HEK293 (cell line): ENCODE measurements around the gene KIRREL3.

ENCODE experiments used
- CTCF ChIA-PET: fragments of 350-600 bp; formaldehyde crosslinking; extraction: SDS; loops from one replicate; lab custom pipeline; 2021; ENCODE audit warnings: antibody characterized with exemption; lab: Yijun Ruan, JAX
- POLR2A ChIA-PET: fragments of 300-600 bp; formaldehyde crosslinking; extraction: SDS; loops from one replicate; lab custom pipeline; 2020; ENCODE audit warnings: antibody characterized with exemption, inconsistent platforms; lab: Yijun Ruan, JAX
- H3K27ac ChIP-seq: fragments of 200-500 bp; sonication (Bioruptor generic); 2 replicates; pipeline ENCODE4 v1.5.1; 2014; ENCODE audit warnings: low read depth, low read length, control low read depth, inconsistent platforms; ENCODE audit errors: extremely low read depth
- H3K36me3 ChIP-seq, 2 experiments: fragments of 200-500 bp in 1 of 2; sonication (Bioruptor generic) in 1 of 2; 1 replicate in 1 of 2; 2 replicates in 1 of 2; pipeline ENCODE4 v1.5.1; 2014 to 2017; ENCODE audit warnings: inconsistent platforms in 2 of 2, low read length in 2 of 2; ENCODE audit not compliant: control insufficient read depth in 2 of 2, insufficient read depth in 1 of 2
- H3K4me1 ChIP-seq: fragments of 200-500 bp; sonication (Bioruptor generic); 2 replicates; pipeline ENCODE4 v1.5.1; 2014; ENCODE audit warnings: mild to moderate bottlenecking, low read length, inconsistent platforms; ENCODE audit not compliant: control insufficient read depth, insufficient read depth
- H3K4me3 ChIP-seq: 2 replicates; pipeline ENCODE4 v1.5.1; 2011; ENCODE audit warnings: low read depth, mild to moderate bottlenecking, control low read depth, low read length, moderate library complexity
- H3K9me3 ChIP-seq: fragments of 200-500 bp; sonication (Bioruptor generic); 2 replicates; pipeline ENCODE4 v1.5.1; 2014; ENCODE audit warnings: low read depth, low read length, inconsistent platforms; ENCODE audit not compliant: control insufficient read depth, insufficient read depth
- MEIS1 ChIP-seq: sonication (generic); formaldehyde crosslinking; IDR thresholded peaks from 2 replicates; pipeline ENCODE4 v1.8.1; 2022; ENCODE audit warnings: missing genetic modification reagents, mild to moderate bottlenecking, borderline replicate concordance
- OSR2 ChIP-seq: fragments of 450-650 bp; formaldehyde crosslinking; IDR thresholded peaks from 2 replicates; pipeline ENCODE4 v1.5.1; 2016; ENCODE audit warnings: missing biosample characterization, missing genetic modification characterization
- TRIM28 ChIP-seq: IDR thresholded peaks from 2 replicates; pipeline ENCODE4 v1.6.1; 2011; ENCODE audit warnings: low read length, control low read depth, borderline replicate concordance
- YY1 ChIP-seq: fragments of 450-650 bp; formaldehyde crosslinking; IDR thresholded peaks from 2 replicates; pipeline ENCODE4 v1.5.1; 2018; ENCODE audit warnings: missing biosample characterization, missing genetic modification characterization
- ZNF121 ChIP-seq: fragments of 450-650 bp; formaldehyde crosslinking; IDR thresholded peaks from 2 replicates; pipeline ENCODE4 v1.5.1; 2016; ENCODE audit warnings: missing biosample characterization, missing genetic modification characterization
- ZNF133 ChIP-seq: fragments of 450-650 bp; formaldehyde crosslinking; IDR thresholded peaks from 2 replicates; pipeline ENCODE4 v1.5.1; 2016; ENCODE audit warnings: missing biosample characterization, missing genetic modification characterization
- ZNF174 ChIP-seq: fragments of 450-650 bp; formaldehyde crosslinking; IDR thresholded peaks from 2 replicates; pipeline ENCODE4 v1.5.0; 2017; ENCODE audit warnings: missing biosample characterization, mild to moderate bottlenecking, missing genetic modification characterization
- ZNF391 ChIP-seq: fragments of 450-650 bp; formaldehyde crosslinking; IDR thresholded peaks from 2 replicates; pipeline ENCODE4 v1.5.1; 2016; ENCODE audit warnings: low read depth, missing biosample characterization, missing genetic modification characterization, borderline replicate concordance
- ZNF423 ChIP-seq: fragments of 450-650 bp; formaldehyde crosslinking; IDR thresholded peaks from 2 replicates; pipeline ENCODE4 v1.5.1; 2016; ENCODE audit warnings: missing biosample characterization, missing genetic modification characterization
- ZNF510 ChIP-seq: fragments of 450-650 bp; formaldehyde crosslinking; IDR thresholded peaks from 2 replicates; pipeline ENCODE4 v1.5.1; 2018; ENCODE audit warnings: mild to moderate bottlenecking, missing genetic modification characterization, missing biosample characterization; ENCODE audit not compliant: insufficient replicate concordance
- ZNF555 ChIP-seq: fragments of 450-650 bp; formaldehyde crosslinking; conservative IDR thresholded peaks from 2 replicates; pipeline ENCODE4 v1.5.1; 2017; ENCODE audit warnings: missing biosample characterization, mild to moderate bottlenecking, missing genetic modification characterization, inconsistent platforms
- ZSCAN16 ChIP-seq: fragments of 450-650 bp; formaldehyde crosslinking; IDR thresholded peaks from 2 replicates; pipeline ENCODE4 v1.5.1; 2016; ENCODE audit warnings: missing biosample characterization, missing genetic modification characterization
- TF ChIP-seq, protein P1 (sequence below): fragments of 450-650 bp; formaldehyde crosslinking; IDR thresholded peaks from 2 replicates; pipeline ENCODE4 v1.5.1; 2017; ENCODE audit warnings: missing biosample characterization, missing genetic modification characterization
- TF ChIP-seq, protein P2 (sequence below): fragments of 450-650 bp; formaldehyde crosslinking; IDR thresholded peaks from 2 replicates; pipeline ENCODE4 v1.5.1; 2016; ENCODE audit warnings: missing biosample characterization, missing genetic modification characterization
- TF ChIP-seq, protein P3 (sequence below): fragments of 450-650 bp; formaldehyde crosslinking; IDR thresholded peaks from 2 replicates; pipeline ENCODE4 v1.5.1; 2016; ENCODE audit warnings: missing biosample characterization, missing genetic modification characterization
- TF ChIP-seq, protein P4 (sequence below): fragments of 450-650 bp; formaldehyde crosslinking; IDR thresholded peaks from 2 replicates; pipeline ENCODE4 v1.5.1; 2016; ENCODE audit warnings: missing biosample characterization, missing genetic modification characterization
- TF ChIP-seq, protein P5 (sequence below): fragments of 450-650 bp; formaldehyde crosslinking; conservative IDR thresholded peaks from 2 replicates; pipeline ENCODE4 v1.5.1; 2016; ENCODE audit warnings: low read depth, missing biosample characterization, missing genetic modification characterization

Gene KIRREL3

DNA sequence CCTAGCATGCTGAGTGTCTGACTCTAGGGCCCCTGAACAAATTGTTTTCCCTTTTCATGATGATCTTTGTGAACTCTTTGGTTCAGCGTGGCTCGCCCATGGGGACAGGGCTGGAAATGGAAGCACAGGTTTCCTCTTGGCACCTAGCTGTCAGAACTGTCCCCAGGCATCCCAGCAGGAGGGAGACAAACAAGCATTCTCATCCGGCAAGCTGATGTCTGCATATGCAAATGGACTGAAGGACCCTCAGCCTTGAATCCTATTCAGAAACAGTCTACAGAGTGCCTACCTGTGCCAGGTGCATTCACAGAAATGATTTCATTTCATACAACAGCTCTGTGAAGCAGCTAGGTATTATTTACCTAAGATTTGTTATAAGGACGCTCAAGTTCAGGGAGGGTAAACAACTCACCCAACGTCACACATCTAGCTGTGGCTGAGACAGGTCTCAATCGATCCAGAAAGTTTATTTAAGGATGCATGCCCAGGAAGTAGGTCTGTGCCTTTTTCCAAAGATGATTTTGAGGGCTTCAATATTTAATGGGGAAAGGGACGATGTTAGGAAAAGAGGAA lies 176.4 kb downstream of the KIRREL3 start:
- Histone ChIP-seq H3K4me1 (no peaks in the 10 kb centered on the region), H3K9me3 (no peaks in the 10 kb centered on the region)
- TF ChIP-seq OSR2 (tag by site-specific recombination), result no peak
- no peak for TF ChIP-seq ZNF121 (tag by site-specific recombination)
- no peak for TF ChIP-seq TRIM28
- no peak for TF ChIP-seq ZNF391 (tag by site-specific recombination)

DNA sequence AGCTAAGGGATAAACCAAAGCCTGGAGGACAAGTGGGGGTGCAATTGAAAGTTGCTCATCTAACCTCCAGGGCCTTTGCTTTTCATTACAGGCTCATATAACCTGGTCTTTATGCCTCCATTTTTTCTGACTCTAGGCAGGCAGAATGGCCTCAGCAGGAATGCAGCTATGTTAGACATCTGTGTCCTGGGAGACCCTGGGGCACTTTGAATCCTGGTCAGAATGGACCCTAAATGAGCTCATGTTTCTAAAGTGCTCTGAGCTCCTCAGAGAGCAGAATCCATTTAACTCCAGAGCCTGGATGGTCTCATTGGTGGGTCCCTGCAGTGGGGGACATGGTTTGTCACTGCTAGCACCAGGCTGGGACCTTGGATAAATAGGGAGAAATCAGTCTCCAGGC lies 177.3 kb downstream of the KIRREL3 start:
- TF ChIP-seq ZSCAN16 (tag by site-specific recombination) (no peak), ZNF555 (tag by site-specific recombination) (no peak), YY1 (no peak), MEIS1 (CRISPR knock-in tag) (no peak), ZNF174 (tag by site-specific recombination) (no peak), ZNF423 (tag by site-specific recombination) (no peak), ZNF510 (no peak), ZNF133 (tag by site-specific recombination) (no peak)
- TF ChIP-seq, protein P1, sequence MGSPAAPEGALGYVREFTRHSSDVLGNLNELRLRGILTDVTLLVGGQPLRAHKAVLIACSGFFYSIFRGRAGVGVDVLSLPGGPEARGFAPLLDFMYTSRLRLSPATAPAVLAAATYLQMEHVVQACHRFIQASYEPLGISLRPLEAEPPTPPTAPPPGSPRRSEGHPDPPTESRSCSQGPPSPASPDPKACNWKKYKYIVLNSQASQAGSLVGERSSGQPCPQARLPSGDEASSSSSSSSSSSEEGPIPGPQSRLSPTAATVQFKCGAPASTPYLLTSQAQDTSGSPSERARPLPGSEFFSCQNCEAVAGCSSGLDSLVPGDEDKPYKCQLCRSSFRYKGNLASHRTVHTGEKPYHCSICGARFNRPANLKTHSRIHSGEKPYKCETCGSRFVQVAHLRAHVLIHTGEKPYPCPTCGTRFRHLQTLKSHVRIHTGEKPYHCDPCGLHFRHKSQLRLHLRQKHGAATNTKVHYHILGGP (tag by site-specific recombination), result no peak
- TF ChIP-seq, protein P2, sequence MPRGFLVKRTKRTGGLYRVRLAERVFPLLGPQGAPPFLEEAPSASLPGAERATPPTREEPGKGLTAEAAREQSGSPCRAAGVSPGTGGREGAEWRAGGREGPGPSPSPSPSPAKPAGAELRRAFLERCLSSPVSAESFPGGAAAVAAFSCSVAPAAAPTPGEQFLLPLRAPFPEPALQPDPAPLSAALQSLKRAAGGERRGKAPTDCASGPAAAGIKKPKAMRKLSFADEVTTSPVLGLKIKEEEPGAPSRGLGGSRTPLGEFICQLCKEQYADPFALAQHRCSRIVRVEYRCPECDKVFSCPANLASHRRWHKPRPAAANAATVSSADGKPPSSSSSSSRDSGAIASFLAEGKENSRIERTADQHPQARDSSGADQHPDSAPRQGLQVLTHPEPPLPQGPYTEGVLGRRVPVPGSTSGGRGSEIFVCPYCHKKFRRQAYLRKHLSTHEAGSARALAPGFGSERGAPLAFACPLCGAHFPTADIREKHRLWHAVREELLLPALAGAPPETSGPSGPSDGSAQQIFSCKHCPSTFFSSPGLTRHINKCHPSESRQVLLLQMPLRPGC (tag by site-specific recombination), result no peak
- TF ChIP-seq, protein P3, sequence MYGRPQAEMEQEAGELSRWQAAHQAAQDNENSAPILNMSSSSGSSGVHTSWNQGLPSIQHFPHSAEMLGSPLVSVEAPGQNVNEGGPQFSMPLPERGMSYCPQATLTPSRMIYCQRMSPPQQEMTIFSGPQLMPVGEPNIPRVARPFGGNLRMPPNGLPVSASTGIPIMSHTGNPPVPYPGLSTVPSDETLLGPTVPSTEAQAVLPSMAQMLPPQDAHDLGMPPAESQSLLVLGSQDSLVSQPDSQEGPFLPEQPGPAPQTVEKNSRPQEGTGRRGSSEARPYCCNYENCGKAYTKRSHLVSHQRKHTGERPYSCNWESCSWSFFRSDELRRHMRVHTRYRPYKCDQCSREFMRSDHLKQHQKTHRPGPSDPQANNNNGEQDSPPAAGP (tag by site-specific recombination), result no peak
- TF ChIP-seq, protein P4, sequence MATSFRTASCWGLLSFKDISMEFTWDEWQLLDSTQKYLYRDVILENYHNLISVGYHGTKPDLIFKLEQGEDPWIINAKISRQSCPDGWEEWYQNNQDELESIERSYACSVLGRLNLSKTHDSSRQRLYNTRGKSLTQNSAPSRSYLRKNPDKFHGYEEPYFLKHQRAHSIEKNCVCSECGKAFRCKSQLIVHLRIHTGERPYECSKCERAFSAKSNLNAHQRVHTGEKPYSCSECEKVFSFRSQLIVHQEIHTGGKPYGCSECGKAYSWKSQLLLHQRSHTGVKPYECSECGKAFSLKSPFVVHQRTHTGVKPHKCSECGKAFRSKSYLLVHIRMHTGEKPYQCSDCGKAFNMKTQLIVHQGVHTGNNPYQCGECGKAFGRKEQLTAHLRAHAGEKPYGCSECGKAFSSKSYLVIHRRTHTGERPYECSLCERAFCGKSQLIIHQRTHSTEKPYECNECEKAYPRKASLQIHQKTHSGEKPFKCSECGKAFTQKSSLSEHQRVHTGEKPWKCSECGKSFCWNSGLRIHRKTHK (tag by site-specific recombination), result no peak
- TF ChIP-seq, protein P5, sequence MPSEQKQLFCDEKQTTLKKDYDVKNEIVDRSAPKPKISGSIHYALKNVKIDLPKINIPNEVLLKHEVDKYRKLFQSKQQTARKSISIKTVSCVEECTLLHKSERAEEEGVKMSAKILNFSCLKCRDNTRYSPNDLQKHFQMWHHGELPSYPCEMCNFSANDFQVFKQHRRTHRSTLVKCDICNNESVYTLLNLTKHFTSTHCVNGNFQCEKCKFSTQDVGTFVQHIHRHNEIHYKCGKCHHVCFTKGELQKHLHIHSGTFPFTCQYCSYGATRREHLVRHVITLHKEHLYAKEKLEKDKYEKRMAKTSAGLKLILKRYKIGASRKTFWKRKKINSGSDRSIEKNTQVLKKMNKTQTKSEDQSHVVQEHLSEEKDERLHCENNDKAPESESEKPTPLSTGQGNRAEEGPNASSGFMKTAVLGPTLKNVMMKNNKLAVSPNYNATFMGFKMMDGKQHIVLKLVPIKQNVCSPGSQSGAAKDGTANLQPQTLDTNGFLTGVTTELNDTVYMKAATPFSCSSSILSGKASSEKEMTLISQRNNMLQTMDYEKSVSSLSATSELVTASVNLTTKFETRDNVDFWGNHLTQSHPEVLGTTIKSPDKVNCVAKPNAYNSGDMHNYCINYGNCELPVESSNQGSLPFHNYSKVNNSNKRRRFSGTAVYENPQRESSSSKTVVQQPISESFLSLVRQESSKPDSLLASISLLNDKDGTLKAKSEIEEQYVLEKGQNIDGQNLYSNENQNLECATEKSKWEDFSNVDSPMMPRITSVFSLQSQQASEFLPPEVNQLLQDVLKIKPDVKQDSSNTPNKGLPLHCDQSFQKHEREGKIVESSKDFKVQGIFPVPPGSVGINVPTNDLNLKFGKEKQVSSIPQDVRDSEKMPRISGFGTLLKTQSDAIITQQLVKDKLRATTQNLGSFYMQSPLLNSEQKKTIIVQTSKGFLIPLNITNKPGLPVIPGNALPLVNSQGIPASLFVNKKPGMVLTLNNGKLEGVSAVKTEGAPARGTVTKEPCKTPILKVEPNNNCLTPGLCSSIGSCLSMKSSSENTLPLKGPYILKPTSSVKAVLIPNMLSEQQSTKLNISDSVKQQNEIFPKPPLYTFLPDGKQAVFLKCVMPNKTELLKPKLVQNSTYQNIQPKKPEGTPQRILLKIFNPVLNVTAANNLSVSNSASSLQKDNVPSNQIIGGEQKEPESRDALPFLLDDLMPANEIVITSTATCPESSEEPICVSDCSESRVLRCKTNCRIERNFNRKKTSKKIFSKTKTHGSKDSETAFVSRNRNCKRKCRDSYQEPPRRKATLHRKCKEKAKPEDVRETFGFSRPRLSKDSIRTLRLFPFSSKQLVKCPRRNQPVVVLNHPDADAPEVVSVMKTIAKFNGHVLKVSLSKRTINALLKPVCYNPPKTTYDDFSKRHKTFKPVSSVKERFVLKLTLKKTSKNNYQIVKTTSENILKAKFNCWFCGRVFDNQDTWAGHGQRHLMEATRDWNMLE, result no peak
- Histone ChIP-seq H3K9me3 (no peaks in the 10 kb centered on the region), H3K36me3 (no peaks in the 10 kb centered on the region), H3K4me1 (no peaks in the 10 kb centered on the region), H3K4me3 (no peak overlapping the region), H3K27ac (no peak overlapping the region)
- ChIA-PET CTCF (interaction anchor here (0.6 kb wide), 1 partner anchor 49 kb away, joined by 4 read pairs; no protein-coding TSS in a partner anchor), POLR2A (no interaction called here)

More for the DNA sequence above, 176.4 kb downstream of the KIRREL3 start:
- Histone ChIP-seq H3K27ac (no peak overlapping the region), H3K4me3 (no peak overlapping the region), H3K36me3 (no peaks in the 10 kb centered on the region)
- ChIA-PET POLR2A (no interaction called here), CTCF (interaction anchor here (0.6 kb wide), 1 partner anchor 48 kb away, joined by 4 read pairs; no protein-coding TSS in a partner anchor)
